ENCODE data around the gene FURIN. TPM values are rescaled to one million over a fixed set of nuclear protein-coding genes. Genes with fewer than 3 reads are reported as not detected.

The FURIN gene
- total and polyA plus RNA-seq, 2 of the 8 experiments (the other 6 are each of a cell fraction or from before 2014, with no cell fraction given): 15.8 to 32.1 TPM

DNA sequence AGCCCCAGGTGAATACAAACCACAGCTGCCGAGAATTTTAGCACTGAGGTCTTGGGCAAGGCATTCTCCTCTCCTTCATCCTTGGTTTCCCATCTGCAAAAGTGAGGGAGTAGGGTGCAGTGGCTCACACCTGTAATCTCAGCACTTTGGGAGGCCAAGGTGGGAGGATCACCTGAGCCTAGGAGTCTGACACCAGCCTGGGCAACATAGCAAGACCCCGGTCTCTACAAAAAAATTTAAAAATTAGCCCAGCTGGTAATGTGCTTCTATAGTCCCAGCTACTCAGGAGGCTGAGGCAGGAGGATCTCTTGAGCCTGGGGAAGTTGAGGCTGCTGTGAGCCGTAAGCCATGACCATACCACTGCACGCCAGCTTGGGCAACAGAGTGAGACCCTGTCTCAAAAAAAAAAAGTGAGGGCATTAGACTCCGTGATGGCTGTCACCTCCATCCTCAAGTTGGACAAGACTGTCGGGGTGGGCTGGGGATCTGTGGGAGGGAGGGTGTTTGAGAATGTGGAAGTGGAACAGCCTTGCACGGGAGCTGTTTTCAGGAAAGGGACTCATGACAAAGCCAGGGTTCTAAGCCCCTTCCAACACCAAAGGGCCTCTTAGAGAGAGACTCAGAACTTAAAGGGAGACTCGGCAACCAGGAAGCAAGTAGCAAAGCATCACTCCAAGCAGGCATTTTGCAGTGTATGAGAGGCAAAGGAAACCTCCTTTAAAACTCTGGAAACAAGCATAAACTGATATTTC lies 46.0 kb upstream of the FURIN start:
- Histone ChIP-seq H3K4me3 (ENCODE audit: extremely low read depth in 1 of 4, insufficient read depth in 2 of 4, low read depth in 3 of 4, low read length in 4 of 4) (no peak overlapping the region), H3K27ac (ENCODE audit: low read depth, low read length) (no peak overlapping the region), H3K27me3 (replicated peaks in 1 of 4; ENCODE audit: control insufficient read depth in 3 of 4, extremely low read depth in 1 of 4, insufficient read depth in 3 of 4, low read length in 3 of 4) (no peaks in the 10 kb centered on the region), H2BK20ac (ENCODE audit: low read length) (no peak overlapping the region), H3K14ac (ENCODE audit: insufficient read length) (no peak overlapping the region), H3K23me2 (ENCODE audit: low read depth, low read length) (no peaks in the 10 kb centered on the region), H4K20me1 (replicated peaks in 1 of 2; ENCODE audit: control insufficient read depth in 1 of 2, insufficient read depth in 2 of 2, low read length in 2 of 2) (no peaks in the 10 kb centered on the region), H3K4me2 (ENCODE audit: insufficient read depth in 1 of 2, low read depth in 2 of 2, low read length in 2 of 2) (no peak overlapping the region), H3K79me1 (ENCODE audit: low read depth, low read length) (no peaks in the 10 kb centered on the region), H2AFZ (ENCODE audit: low read length) (no peak overlapping the region), H3K56ac (replicated peaks; ENCODE audit: insufficient read length, low read depth, low read length) (no peak overlapping the region), H2BK15ac (ENCODE audit: low read length) (no peak overlapping the region; the same call in 1 of the 2 replicates), H3K36me3 (ENCODE audit: control insufficient read depth in 2 of 4, insufficient read depth in 4 of 4, low read length in 3 of 4) (no peaks in the 10 kb centered on the region), H3K18ac (ENCODE audit: extremely low read depth, low read length) (no peak overlapping the region), H3K9ac (replicated peaks in 1 of 4; ENCODE audit: extremely low read depth in 1 of 4, low read depth in 3 of 4, low read length in 3 of 4) (no peak overlapping the region), H2BK120ac (replicated peaks; ENCODE audit: low read depth, low read length) (no peak overlapping the region), H3K9me3 (ENCODE audit: insufficient read depth in 2 of 2, low read depth in 1 of 2, low read length in 1 of 2) (no peaks in the 10 kb centered on the region), H3K79me2 (ENCODE audit: control insufficient read depth in 1 of 2, insufficient read depth in 2 of 2, low read length in 2 of 2) (no peaks in the 10 kb centered on the region), H4K91ac (replicated peaks; ENCODE audit: insufficient read length, low read length) (no peak overlapping the region), H3K4ac (replicated peaks; ENCODE audit: insufficient read length, low read depth, low read length) (no peak overlapping the region), H2BK12ac (ENCODE audit: low read depth, low read length) (no peak overlapping the region), H3K4me1 (replicated peaks in 1 of 4; ENCODE audit: control insufficient read depth in 3 of 4, insufficient read depth in 4 of 4, low read length in 3 of 4) (peaks cover 0 to 9% (median 7%) of the 10 kb centered on the region in 4 experiments; a peak in 5 of 7 replicates), H4K8ac (ENCODE audit: extremely low read depth, insufficient read depth, low read length) (no peak overlapping the region), H4K5ac (ENCODE audit: insufficient read length, low read depth, low read length) (no peak overlapping the region), H2BK5ac (ENCODE audit: low read depth, low read length) (no peak overlapping the region), H2AK5ac (ENCODE audit: low read depth, low read length) (no peak overlapping the region), H3K23ac (ENCODE audit: insufficient read length) (no peak overlapping the region)
- WGBS, 2 experiments (ENCODE audit: extremely low coverage in 1 of 2, insufficient coverage in 1 of 2, insufficient read length in 1 of 2, insufficient replicate concordance in 2 of 2, low coverage in 1 of 2, low lambda C conversion rate in 2 of 2, missing lambda C conversion rate in 1 of 2): 89% methylated on average over 7 of the region's 8 CpGs; no CpG with 5 or more reads in 1 of the 2 experiments
- TF ChIP-seq SP2 (IDR thresholded peaks at IDR 0.05; ENCODE audit: low read length) (no peak), SIRT6 (IDR thresholded peaks at IDR 0.05; ENCODE audit: low read length) (no peak), SUZ12 (IDR thresholded peaks at IDR 0.05; ENCODE audit: low read length) (no peak), SIX5 (IDR thresholded peaks at IDR 0.05; ENCODE audit: low read depth, low read length) (no peak), YY1 (IDR thresholded peaks at IDR 0.05; ENCODE audit: low read depth, low read length) (no peak), ZNF274 (IDR thresholded peaks at IDR 0.05; ENCODE audit: borderline replicate concordance, extremely low read depth, low read length) (no peak)
- TF ChIP-seq, protein P1, sequence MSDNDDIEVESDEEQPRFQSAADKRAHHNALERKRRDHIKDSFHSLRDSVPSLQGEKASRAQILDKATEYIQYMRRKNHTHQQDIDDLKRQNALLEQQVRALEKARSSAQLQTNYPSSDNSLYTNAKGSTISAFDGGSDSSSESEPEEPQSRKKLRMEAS (IDR thresholded peaks at IDR 0.05): no peak
- POLR2A ChIA-PET (ENCODE audit: partially characterized antibody): interaction anchor here (0.6 kb wide), 2 partner anchors 126 to 386 kb away, joined by 3 read pairs; no protein-coding TSS in a partner anchor
- DNase-seq (ENCODE audit: low read depth in 1 of 2, low spot score in 2 of 2) (no peak), FAIRE-seq (no peak)
- CTCF ChIA-PET (ENCODE audit: partially characterized antibody): interaction anchor here (0.9 to 10.9 kb wide), 5 partner anchors 8 to 111 kb away, joined by 3 to 54 read pairs (median 4); partner anchors contain the start of gene FES

Measured in H1 (cell line).